Fibroblast of upper back skin (primary cell): Measurements from ENCODE around the gene TNS3.

ENCODE experiments used
- DNase-seq: peaks from one replicate; pipeline ENCODE4 v3.0.0-alpha.2; 2013

TNS3 gene

DNA sequence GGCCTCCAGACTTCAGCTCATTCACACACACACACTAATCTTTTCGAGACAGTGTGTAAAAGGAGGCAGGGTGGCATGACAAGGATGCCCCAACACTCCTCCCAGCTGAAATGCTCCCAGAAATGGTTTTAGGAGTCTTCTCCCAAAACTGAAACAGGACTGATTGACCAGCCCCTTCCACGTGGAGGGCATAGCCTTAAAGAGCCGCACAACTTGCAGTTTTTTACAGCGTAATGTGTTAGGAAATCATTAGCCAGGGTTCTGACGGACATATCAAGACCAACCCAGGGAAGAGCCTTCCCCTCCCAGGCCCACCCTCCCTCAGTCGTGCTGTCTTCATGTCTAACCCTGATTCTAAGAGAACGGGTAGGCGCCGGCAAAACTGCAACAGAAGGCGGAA lies 224.6 kb downstream of the TNS3 start:
- no peak for DNase-seq

GRCh38 chr7:47356261-47356660 lies 225.7 kb downstream of the TNS3 start:
- no peak for DNase-seq

DNA sequence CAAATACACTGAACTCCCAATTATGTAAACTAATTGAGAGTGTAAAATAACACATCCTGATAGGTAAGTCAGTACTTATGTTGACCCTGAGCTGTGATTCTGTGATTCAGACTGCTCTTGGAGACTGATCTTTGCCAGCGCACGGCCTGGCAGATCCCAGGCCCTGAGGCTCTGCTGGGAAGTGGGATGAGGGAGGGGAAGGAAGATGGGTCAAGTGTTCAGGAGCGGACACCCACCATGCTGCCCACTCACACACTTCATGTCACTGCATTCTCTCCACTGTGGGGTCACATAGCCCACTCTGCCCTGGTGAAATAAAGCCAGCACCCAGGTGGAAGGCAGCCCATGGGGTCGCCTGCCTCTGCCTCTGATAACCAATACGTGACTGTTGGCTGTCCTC lies 226.2 kb downstream of the TNS3 start:
- DNase-seq, result no peak

DNA sequence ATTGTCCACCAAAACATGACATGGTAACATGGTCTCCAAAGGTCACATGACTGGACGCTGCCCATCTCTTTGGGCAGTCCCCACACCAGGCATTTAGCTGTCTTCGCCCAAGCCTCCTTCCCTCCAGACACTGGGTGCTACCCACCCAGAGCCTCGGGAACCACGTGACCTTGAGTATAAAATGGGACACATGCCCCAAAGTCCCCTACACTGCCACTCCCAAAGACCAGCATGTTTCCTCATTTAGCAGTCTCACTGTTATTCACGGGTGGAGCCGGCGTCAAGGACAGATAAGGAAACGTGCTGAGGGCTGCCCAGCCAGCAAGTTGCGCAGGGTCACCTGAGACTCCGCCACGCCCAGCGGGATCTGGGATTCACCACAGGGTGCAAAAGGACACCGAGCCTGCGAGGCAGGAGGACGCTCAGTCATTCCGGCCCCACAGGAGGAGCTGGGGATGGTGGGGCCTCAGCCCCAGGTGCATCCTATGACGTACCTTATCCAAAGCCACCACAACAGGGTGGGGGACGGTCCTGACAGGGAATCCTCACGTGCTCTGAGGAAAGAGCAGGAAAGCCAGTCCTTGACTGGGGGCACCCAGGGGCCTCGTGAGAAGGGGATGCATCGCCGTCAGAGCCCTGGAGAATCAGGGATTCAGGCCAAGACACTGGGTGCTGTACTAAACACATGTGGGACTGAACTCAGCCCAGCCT lies 226.9 kb downstream of the TNS3 start:
- no peak for DNase-seq

DNA sequence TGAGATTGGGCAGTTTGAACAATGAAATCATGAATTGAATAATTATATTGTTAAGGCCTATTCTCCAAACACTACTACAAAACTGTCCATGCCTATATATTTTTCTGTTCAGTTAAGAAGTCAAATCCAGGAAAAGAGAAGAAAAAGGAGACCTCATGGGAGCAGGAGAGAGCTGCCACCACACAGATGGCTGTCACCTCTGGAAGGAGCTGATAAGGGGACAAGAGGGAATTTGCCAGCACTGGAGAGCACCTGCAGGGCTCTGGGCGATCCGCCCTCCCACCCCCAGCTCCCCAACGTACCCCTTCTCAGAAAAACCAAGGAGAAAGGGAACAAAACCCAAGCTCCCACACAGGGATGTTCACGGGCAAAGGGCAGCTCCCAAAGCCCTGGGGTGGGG lies 227.8 kb downstream of the TNS3 start:
- no peak for DNase-seq

GRCh38 chr7:47352394-47352968 lies 229.4 kb downstream of the TNS3 start:
- no peak for DNase-seq

DNA sequence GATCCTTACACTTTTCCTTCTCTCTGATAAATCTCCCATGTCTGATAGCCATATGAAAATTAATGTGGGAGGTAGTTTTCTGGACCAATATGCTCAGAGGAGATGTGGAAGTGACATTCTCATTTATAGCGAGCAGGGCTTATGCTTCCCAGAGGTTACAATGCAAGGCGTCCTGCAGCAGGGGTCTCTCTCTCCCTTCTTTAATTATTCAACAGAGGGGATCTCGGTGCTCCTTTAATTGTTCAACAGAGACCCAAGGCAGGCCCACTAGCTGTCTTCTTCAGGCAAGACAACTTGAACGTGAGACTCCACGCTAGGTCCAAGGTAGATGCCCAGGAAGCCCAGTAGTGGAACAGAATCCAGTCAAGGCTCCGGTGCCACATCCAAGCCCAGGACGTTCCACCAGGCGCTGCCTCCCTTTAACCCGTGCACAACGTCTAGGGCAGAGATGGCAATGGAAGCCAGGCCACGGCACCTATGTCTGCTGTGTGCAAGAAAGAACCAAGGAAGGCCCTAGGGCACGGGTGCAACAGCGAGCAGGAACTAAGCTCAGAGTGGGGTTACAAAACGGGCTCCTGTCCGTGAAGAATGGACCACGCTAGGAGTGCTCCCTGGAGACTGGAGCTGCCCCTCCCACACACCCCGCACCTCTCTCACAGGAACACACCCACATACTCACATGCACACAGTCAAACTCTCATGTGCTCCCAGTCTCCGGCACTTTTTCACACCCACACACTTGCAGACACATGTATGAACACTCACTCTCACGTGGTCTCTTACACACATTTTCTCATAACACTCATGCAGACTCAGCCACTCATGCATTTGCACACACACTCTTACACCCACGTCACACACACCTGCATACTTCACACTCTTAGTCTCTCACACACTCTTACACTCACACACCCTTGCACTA lies 230.4 kb downstream of the TNS3 start:
- DNase-seq, result no peak

- DNase-seq, result no peak
These were observed 231.5 kb downstream of the TNS3 start for GRCh38 chr7:47350425-47350824.

- no peak for DNase-seq
These were observed 232.5 kb downstream of the TNS3 start for GRCh38 chr7:47349401-47349800.

GRCh38 chr7:47347816-47348385 lies 234.0 kb downstream of the TNS3 start:
- no peak for DNase-seq

- no peak for DNase-seq
These were observed 234.6 kb downstream of the TNS3 start for GRCh38 chr7:47347346-47347745.

DNA sequence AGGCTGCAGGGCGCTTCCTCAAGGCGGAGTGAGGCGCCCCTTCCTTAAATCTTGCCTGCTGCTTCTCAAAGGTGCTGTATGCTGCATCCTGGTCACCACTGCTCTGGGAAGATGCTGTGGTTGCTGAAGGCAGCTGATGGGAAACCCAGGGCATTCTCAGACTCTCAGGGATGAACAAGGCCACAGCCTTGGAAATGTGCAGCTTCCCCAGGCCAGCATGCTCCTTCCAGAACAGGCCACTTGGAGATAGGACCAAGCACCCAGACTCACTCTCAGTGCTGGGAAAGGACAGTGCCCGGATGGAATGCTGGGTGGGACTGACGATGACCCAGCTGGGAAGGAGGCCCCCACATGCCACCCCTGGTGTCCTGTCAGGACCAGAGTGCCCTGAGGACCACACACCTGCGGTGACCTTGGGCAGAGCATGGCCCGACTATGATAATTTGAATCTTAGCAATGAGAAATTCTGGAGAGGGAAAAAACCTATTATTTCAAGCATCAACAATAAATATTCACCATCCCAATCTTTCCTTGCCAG lies 235.5 kb downstream of the TNS3 start:
- no peak for DNase-seq

DNA sequence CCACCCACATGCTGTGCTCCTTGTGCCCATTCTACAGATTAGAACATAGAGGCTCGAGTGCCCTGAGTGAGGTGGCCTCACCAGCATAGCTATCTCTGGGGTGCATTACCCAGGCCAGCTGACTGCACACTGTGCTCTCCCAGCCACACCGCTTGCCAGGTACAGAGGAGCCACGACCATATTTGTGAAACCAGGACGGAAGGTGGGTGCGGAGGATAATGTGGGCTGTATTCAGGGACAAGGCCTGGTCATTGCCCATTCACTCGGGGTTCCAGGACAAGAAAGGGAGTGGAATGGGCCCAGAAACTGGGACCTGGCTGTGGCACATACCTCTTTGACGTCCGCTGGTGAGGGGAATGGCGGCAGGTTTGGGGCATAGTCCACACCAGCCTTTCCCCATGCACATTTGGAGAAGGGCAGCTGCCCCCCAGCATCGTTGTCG lies 236.0 kb downstream of the TNS3 start:
- DNase-seq, result no peak

DNA sequence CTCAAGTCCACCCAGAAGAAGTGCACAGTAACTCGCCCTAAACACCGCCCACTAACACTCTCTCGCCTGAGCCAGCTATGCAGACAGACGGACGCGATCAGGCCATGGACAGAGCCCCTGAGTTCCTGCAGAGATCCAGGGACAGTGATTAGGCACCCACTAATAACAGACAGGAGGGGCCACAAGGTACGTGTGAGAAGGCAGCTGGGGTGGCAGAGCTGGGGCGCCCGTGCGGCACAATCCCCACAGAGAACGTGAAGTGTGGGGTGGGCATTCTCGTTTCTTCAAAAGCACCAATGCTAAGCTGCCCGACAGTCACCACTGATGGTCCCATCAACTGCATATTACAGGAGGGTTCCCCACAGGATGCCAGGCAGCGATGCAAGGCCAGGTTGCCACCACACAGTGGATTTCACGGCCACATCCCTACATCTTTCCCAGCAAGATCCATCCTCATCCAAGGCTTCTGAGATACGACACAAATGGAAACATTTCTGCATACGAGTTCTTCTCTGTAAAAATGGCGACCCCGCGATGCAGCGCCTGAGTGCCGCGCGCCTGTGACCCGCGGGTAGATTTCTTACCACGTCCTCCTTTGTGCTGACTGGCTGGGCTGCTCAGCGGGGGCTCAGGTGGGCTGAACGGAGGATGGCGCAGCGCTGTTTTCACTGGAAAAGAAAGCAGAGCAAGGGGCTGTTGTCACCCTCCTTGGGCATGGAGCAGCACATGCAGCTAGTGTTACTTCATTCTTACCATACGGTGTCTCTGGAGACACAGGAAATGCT lies 237.5 kb downstream of the TNS3 start:
- DNase-seq, result no peak

DNA sequence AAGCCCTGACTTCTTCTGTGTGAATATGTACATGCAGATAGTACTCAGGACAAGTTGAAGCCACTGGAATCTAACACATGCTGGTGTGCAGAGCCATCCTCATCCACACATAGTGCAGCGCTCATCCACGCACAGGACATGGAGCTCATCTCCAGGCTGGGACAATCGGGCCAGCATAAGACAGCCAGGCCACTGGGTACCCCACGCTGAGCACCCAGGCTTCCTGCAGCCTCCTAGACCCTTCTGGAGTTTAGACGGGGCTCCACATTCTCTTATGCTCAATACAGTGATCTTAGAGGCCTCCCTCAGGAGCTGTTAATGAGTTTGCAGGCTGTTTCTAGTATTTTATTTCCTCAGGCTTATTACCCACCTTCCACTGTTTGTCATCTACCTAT lies 238.9 kb downstream of the TNS3 start:
- DNase-seq, result no peak

GRCh38 chr7:47342296-47343060 lies 239.4 kb downstream of the TNS3 start:
- no peak for DNase-seq

- DNase-seq, result no peak
These were observed 241.4 kb downstream of the TNS3 start for GRCh38 chr7:47340517-47340916.

DNA sequence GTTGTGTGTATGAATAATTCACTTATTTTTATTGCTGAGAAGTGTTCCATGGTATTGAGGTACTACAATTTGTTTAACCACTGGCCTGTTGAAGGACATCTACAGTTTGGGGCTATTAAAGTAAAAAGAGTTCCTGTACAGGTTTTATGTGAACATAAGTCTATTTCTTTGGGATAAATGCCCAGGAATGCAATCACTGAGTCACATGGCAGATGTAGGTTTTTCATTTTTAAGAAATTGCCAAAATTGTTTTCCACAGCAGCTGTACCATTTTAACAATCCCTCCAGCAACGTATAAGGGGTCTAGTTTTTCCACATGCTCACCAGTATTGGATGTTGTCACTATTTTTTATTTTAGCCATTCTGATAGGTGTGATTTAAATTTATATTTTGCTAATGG lies 243.9 kb downstream of the TNS3 start:
- peak; percentile 61 for DNase-seq

DNA sequence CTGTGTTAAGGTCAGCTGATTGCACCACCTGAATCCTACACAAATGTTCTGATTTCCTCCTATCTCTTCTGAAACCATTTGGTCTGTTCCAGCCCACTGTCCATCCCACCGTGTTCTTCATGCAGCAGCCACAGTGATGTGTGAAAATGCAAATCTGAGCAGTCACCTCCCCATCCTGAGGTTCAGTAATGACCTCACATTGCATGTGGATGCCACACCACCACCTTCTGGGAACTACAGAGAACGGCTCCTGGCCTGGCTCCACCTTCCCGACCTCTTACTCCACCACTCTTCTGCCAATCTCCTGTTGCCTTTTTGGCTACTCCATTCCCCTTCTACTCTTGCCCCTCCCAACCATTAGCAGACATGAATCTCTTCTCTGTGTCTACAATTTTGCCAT lies 244.4 kb downstream of the TNS3 start:
- no peak for DNase-seq

DNA sequence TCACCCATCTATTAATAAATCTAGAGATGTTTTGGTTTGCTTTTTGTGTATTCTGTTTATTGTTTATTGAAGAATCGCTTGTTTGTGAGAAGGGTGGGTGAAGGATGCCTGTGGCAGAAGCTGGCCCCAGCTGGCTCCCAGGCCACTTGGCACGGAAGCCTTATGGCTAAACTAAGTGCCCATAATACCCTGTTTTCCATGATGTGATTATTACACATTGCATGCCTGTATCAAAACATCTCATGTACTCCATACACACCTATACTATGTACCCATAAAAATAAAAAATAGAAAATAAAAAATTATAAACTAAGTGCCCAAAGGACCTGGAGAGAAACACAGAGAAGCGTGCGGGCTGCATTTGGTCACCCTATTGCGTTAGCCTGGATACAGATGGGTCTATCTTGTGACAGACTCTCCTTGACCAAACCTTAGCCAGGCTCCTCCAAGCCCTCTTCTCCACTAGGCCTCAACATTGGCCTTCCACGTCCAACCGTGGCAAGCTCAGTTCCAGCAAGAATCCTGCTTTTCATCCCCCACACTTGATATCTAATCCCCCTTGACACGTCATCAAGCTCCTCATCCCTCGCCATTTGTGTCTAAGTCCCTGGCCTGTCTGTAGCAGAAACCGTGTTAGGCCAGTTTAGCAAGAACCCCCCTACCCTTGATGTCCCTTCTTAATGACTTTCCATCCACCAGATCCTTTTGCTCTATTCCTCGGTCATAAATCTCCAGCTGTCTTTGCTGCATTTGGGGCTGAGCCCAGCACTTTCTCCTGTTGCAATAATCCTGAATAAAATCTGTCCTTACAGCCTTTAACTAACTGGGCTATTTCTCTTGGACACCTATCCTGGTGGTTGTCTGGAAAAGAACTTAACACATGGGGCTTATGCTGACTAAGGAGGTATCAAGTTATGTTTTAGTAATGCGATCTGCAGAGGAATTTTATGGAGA lies 245.2 kb downstream of the TNS3 start:
- peak; percentile 29 for DNase-seq
